ENCODE measurements around the gene AJAP1. TPM values are rescaled to one million over a fixed set of nuclear protein-coding genes. Genes with fewer than 3 reads are reported as not detected.

AJAP1 gene
- total and polyA plus RNA-seq, 9 donors, result 1.2 to 20.8 (median 12.5) TPM

GRCh38 chr1:4711416-4712275 lies 57.2 kb downstream of the AJAP1 start:
- Histone ChIP-seq H3K4me1 (ENCODE audit: insufficient read depth) (peaks cover 2% of the 10 kb centered on the region), H3K9me3 (no peaks in the 10 kb centered on the region), H3K27me3 (no peaks in the 10 kb centered on the region), H3K4me3 (no peak overlapping the region), H3K36me3 (no peaks in the 10 kb centered on the region), H3K27ac (no peak overlapping the region)
- WGBS, 3 donors, result 44 to 62% (median 53%) methylated on average over 50 to 66 of the region's 66 CpGs
- no peak for DNase-seq
- intact Hi-C loops (cut with DNase I), result no loop called here
- TF ChIP-seq EP300 (IDR thresholded peaks at IDR 0.05) (no peak), POLR2A (IDR thresholded peaks at IDR 0.05) (no peak)
- TF ChIP-seq, protein P1, sequence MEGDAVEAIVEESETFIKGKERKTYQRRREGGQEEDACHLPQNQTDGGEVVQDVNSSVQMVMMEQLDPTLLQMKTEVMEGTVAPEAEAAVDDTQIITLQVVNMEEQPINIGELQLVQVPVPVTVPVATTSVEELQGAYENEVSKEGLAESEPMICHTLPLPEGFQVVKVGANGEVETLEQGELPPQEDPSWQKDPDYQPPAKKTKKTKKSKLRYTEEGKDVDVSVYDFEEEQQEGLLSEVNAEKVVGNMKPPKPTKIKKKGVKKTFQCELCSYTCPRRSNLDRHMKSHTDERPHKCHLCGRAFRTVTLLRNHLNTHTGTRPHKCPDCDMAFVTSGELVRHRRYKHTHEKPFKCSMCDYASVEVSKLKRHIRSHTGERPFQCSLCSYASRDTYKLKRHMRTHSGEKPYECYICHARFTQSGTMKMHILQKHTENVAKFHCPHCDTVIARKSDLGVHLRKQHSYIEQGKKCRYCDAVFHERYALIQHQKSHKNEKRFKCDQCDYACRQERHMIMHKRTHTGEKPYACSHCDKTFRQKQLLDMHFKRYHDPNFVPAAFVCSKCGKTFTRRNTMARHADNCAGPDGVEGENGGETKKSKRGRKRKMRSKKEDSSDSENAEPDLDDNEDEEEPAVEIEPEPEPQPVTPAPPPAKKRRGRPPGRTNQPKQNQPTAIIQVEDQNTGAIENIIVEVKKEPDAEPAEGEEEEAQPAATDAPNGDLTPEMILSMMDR (IDR thresholded peaks at IDR 0.05), result no peak

GRCh38 chr1:4713669-4714068 lies 59.3 kb downstream of the AJAP1 start:
- TF ChIP-seq EP300 (IDR thresholded peaks at IDR 0.05) (no peak), POLR2A (IDR thresholded peaks at IDR 0.05) (no peak)
- TF ChIP-seq, protein P1 (IDR thresholded peaks at IDR 0.05), result no peak
- DNase-seq, result no peak
- intact Hi-C loops (cut with DNase I), result no loop called here

DNA sequence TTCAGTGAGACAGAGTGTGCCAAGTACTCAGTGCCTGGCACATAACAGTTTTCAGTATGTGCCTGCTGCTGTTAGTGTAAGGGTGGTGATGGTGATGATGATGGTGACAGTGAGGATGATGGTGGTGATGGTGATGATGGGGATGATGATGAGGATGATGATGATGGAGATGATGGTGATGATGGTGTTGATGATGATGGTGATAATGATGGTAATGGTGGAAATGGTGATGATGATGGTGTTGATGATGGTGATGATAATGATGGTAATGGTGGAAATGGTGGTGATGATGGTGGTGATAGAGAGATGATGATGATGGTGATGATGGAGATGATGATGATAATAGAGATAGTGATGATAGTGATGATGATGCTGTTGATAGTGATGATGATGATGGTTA lies 62.0 kb downstream of the AJAP1 start:
- H3K36me3 ChIP-seq, result no peaks in the 10 kb centered on the region
- H3K4me3 ChIP-seq, result no peak overlapping the region
- H3K9me3 ChIP-seq, result no peaks in the 10 kb centered on the region
- H3K27me3 ChIP-seq, result no peaks in the 10 kb centered on the region
- H3K27ac ChIP-seq, result no peak overlapping the region
- no peak for DNase-seq
- no peak for TF ChIP-seq POLR2A (IDR thresholded peaks at IDR 0.05)
- TF ChIP-seq EP300 (IDR thresholded peaks at IDR 0.05), result no peak
- TF ChIP-seq, protein P1 (IDR thresholded peaks at IDR 0.05), result no peak
- intact Hi-C loops (cut with DNase I), result no loop called here
- H3K4me1 ChIP-seq (ENCODE audit: insufficient read depth), result no peaks in the 10 kb centered on the region

More at GRCh38 chr1:4713669-4714068, 59.3 kb downstream of the AJAP1 start:
- 65 to 79% (median 74%) methylated on average over 12 of the region's 12 CpGs for WGBS, 3 donors
- Histone ChIP-seq H3K27ac (no peak overlapping the region), H3K36me3 (no peaks in the 10 kb centered on the region), H3K9me3 (no peaks in the 10 kb centered on the region), H3K4me3 (no peak overlapping the region), H3K27me3 (no peaks in the 10 kb centered on the region), H3K4me1 (ENCODE audit: insufficient read depth) (no peaks in the 10 kb centered on the region)

GRCh38 chr1:4718071-4718470 lies 63.7 kb downstream of the AJAP1 start:
- WGBS, 3 donors, result 71 to 81% (median 73%) methylated on average over 5 of the region's 5 CpGs

More at GRCh38 chr1:4718071-4718470, 63.7 kb downstream of the AJAP1 start:
- no peaks in the 10 kb centered on the region for H3K9me3 ChIP-seq
- H3K27me3 ChIP-seq, result no peaks in the 10 kb centered on the region
- intact Hi-C loops (cut with DNase I), result no loop called here
- H3K4me1 ChIP-seq (ENCODE audit: insufficient read depth), result no peaks in the 10 kb centered on the region
- no peaks in the 10 kb centered on the region for H3K36me3 ChIP-seq
- no peak overlapping the region for H3K4me3 ChIP-seq
- TF ChIP-seq, protein P1 (IDR thresholded peaks at IDR 0.05), result no peak
- TF ChIP-seq POLR2A (IDR thresholded peaks at IDR 0.05) (no peak), EP300 (IDR thresholded peaks at IDR 0.05) (no peak)
- no peak for DNase-seq
- no peak overlapping the region for H3K27ac ChIP-seq

Data from ovary (tissue), 9 donors.